HFFc6 (cell line): ENCODE measurements around the gene P2RX3. TPM values are rescaled to one million over a fixed set of nuclear protein-coding genes. Genes with fewer than 3 reads are reported as not detected.

ENCODE experiments used
- DNase-seq: peaks from one replicate; pipeline ENCODE4 v3.0.0-alpha.2; 2018
- H3K27ac Mint-ChIP-seq: 2 replicates; pipeline ENCODE4 v1.8.0; 2020; ENCODE audit warnings: mild to moderate bottlenecking, mixed read lengths
- H3K27me3 Mint-ChIP-seq: 2 replicates; pipeline ENCODE4 v1.8.0; 2021; ENCODE audit warnings: mild to moderate bottlenecking, moderate library complexity, mixed read lengths; ENCODE audit not compliant: insufficient read depth
- H3K36me3 Mint-ChIP-seq: 2 replicates; pipeline ENCODE4 v1.8.0; 2021; ENCODE audit warnings: low read depth, mixed read lengths
- H3K4me1 Mint-ChIP-seq: 2 replicates; pipeline ENCODE4 v1.8.0; 2020; ENCODE audit warnings: low read depth, mixed read lengths
- H3K4me3 Mint-ChIP-seq: 2 replicates; pipeline ENCODE4 v1.8.0; 2020; ENCODE audit warnings: mild to moderate bottlenecking, moderate library complexity, mixed read lengths
- H3K9me3 Mint-ChIP-seq: 2 replicates; pipeline ENCODE4 v1.8.0; 2020; ENCODE audit warnings: mild to moderate bottlenecking, mixed read lengths
- CTCF ChIP-seq: fragments of 200-600 bp; sonication (generic); IDR thresholded peaks from 2 replicates; pipeline ENCODE4 v1.5.0; 2021; ENCODE audit warnings: antibody characterized with exemption, mild to moderate bottlenecking
- total RNA-seq, 6 experiments: library from RNA; stranded (reverse); fragmentation: NEBNext Ultra II Directional; extraction: Animal tissue kit (Norgen Biotek cat#: 25700); gene quantifications; 2 replicates in 1 of 6; 3 replicates in 5 of 6; pipeline ENCODE4 v1.2.3, GENCODE V29; 2021

P2RX3 gene
- total RNA-seq, 6 experiments from 2014 or later, result not detected

- no peaks in the 10 kb centered on the region; the same call in 1 of the 2 replicates for H3K27me3 Mint-ChIP-seq
Measured at GRCh38 chr11:57373146-57373545, 35.0 kb downstream of the P2RX3 start.

DNA sequence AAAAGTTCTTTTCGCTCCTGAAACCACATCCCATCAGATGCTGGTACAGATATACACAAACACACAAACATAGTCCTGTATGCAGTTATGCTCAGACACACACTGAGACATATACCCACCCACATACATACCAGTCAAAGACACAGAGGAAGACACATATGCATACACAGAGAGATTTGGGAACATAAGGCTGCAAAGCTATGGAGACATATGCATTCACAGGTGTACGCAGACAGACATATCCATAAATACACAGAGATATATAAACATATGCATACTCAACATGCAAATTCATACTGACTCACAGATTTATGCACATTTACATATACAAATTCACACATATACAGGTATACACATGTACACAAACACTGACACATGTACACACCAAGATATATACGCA lies 36.8 kb downstream of the P2RX3 start:
- Mint-ChIP-seq H3K9me3 (no peaks in the 10 kb centered on the region), H3K4me1 (peaks cover 13% of the 10 kb centered on the region), H3K27me3 (peaks cover 6% of the 10 kb centered on the region), H3K36me3 (no peaks in the 10 kb centered on the region), H3K4me3 (no peak overlapping the region), H3K27ac (no peak overlapping the region)
- TF ChIP-seq CTCF, result no peak
- no peak for DNase-seq

More at GRCh38 chr11:57373146-57373545, 35.0 kb downstream of the P2RX3 start:
- Mint-ChIP-seq H3K27ac (no peak overlapping the region), H3K9me3 (no peaks in the 10 kb centered on the region), H3K36me3 (no peaks in the 10 kb centered on the region), H3K4me3 (no peak overlapping the region), H3K4me1 (peaks cover 18% of the 10 kb centered on the region)
- no peak for TF ChIP-seq CTCF
- DNase-seq, result no peak

DNA sequence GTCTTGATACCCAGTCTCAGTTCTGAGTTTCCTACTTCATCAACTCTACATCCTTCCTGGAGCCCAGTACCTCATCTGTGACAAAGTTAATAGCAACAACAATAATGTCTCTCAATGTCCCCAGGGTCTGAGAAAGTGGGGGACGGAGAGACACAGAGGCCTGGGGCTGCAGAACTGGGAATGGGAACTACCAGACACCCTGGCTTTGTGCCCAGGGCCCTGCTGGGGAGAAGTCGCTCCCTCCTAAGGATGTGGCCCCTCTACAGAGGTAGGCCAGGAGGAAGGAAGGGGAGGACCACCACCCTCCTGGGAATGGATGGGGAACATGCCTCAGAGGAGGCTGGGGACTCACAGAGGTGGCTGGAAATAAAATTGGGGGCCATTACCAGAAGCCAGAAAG lies 37.3 kb downstream of the P2RX3 start:
- Mint-ChIP-seq H3K4me3 (no peak overlapping the region), H3K27ac (no peak overlapping the region), H3K9me3 (no peaks in the 10 kb centered on the region), H3K36me3 (no peaks in the 10 kb centered on the region), H3K27me3 (peaks cover 12% of the 10 kb centered on the region), H3K4me1 (peaks cover 7% of the 10 kb centered on the region)
- DNase-seq, result no peak
- no peak for TF ChIP-seq CTCF

DNA sequence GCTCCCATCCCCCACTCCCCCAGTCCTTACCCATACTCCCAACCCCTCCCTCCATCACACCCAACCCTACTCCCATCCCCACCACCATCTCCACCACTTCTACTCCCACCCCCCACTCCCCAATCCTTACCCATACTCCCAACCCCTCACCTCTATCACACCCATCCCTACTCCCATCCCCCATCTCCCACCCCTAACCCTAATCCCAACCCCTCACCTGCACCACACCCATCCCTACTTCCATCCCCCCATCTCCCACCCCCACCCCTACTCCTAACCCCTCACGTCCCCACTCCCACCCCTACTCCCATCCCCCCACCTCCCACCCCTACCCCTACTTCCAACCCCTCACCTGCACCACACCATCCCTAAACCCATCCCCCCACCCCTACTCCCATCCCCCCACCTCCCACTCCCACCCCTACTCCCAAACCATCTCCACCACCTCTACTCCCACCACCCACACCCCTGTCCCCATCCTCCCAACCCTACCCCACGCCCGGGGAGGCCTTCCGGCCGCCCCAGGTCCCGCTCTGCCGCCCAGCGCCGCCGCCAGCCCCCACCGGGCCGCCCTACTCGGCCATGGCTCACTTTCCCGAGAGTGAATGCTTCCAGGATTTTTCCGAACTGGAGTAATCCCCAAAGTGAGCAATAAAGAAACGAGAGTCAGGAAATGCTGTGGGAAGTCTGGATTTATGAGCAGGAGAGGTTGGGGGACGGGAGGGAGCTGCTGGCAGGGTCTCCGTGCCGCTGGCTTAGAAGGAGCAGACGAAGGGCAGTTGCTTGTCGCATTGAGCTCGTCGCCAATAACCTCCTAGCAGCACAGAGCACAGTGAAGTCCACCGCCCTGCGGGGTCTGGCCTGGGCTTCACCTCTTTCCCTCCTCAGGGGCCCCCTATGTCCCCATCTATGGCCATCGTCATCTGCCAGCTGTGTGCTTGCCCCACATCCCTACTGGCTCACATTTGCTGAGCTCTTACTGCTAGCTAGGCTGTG lies 38.2 kb downstream of the P2RX3 start:
- Mint-ChIP-seq H3K4me3 (no peak overlapping the region), H3K9me3 (no peaks in the 10 kb centered on the region), H3K27me3 (peaks cover 13% of the 10 kb centered on the region), H3K36me3 (no peaks in the 10 kb centered on the region), H3K4me1 (no peaks in the 10 kb centered on the region), H3K27ac (no peak overlapping the region)
- no peak for DNase-seq
- TF ChIP-seq CTCF, result no peak

DNA sequence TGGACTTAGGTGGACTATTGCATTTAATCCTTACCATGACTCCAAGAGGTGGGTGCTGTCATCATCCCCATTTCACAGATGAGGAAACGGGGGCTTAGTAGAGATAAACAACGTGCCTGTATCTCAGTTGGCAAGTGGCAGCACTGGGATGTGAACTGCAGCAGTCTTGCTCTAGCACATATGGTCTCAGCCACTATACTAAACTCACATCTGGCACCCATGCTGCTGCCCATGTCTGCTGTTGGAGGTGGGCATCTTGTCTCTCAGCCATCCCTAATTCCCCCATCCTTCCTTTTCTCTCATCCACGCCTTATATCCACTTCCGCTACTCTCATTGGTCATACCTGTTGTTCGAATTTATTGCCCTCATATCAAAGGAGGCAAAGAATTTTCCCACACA lies 39.0 kb downstream of the P2RX3 start:
- Mint-ChIP-seq H3K4me3 (no peak overlapping the region), H3K36me3 (no peaks in the 10 kb centered on the region), H3K27me3 (peaks cover 17% of the 10 kb centered on the region), H3K4me1 (no peaks in the 10 kb centered on the region), H3K9me3 (no peaks in the 10 kb centered on the region), H3K27ac (no peak overlapping the region)
- TF ChIP-seq CTCF, result no peak
- DNase-seq, result no peak
